GM19468 (cell line): ENCODE results near the gene TNFRSF9.
"Not testable (repeated sequence)": the region's sequence is repeated elsewhere in the genome, so short reads cannot be mapped to it uniquely, and the experiment has no call there.

Source experiments
- ATAC-seq: cut with Tn5 transposase; IDR thresholded peaks from one replicate; pipeline ENCODE4 v1.9.1; 2021; ENCODE audit warnings: mild to moderate bottlenecking, moderate library complexity, moderate number of reproducible peaks; ENCODE audit not compliant: unreplicated experiment; ENCODE audit errors: extremely low read depth

TNFRSF9 gene

GRCh38 chr1:7940745-7941436 is at the start of gene TNFRSF9:
Gene TNFRSF9, minus strand, starts transcription at chr1:7940839. Its CDS starts 845 bp downstream, at chr1:7939994.
- no peak for ATAC-seq

- no peak for ATAC-seq
Measured at GRCh38 chr1:7989762-7990428, 49.3 kb upstream of the TNFRSF9 start.

- ATAC-seq: no peak
Measured at GRCh38 chr1:7988576-7988975, 47.9 kb upstream of the TNFRSF9 start.

GRCh38 chr1:7987528-7987927 is 46.9 kb upstream of the TNFRSF9 start:
- ATAC-seq: no peak

GRCh38 chr1:7985851-7986612 is 45.4 kb upstream of the TNFRSF9 start:
- no peak for ATAC-seq

GRCh38 chr1:7984811-7985210 is 44.2 kb upstream of the TNFRSF9 start:
- no peak for ATAC-seq

GRCh38 chr1:7983086-7983778 is 42.6 kb upstream of the TNFRSF9 start:
- ATAC-seq: no peak

GRCh38 chr1:7980984-7981383 is 40.3 kb upstream of the TNFRSF9 start:
- no peak for ATAC-seq

- no peak for ATAC-seq
Measured at GRCh38 chr1:7975212-7975865, 34.7 kb upstream of the TNFRSF9 start.

GRCh38 chr1:7973086-7973485 is 32.4 kb upstream of the TNFRSF9 start:
- no peak for ATAC-seq

- no peak for ATAC-seq
Measured at GRCh38 chr1:7972285-7972684, 31.6 kb upstream of the TNFRSF9 start.

GRCh38 chr1:7971024-7971423 is 30.4 kb upstream of the TNFRSF9 start:
- ATAC-seq: no peak

GRCh38 chr1:7970246-7970645 is 29.6 kb upstream of the TNFRSF9 start:
- no peak for ATAC-seq

- no peak for ATAC-seq
Measured at GRCh38 chr1:7967651-7968050, 27.0 kb upstream of the TNFRSF9 start.

- ATAC-seq: no peak
Measured at GRCh38 chr1:7967196-7967595, 26.6 kb upstream of the TNFRSF9 start.

- no peak for ATAC-seq
Measured at GRCh38 chr1:7964476-7964875, 23.8 kb upstream of the TNFRSF9 start.

- ATAC-seq: not testable (repeated sequence)
Measured at GRCh38 chr1:7963841-7964240, 23.2 kb upstream of the TNFRSF9 start.

GRCh38 chr1:7963378-7963730 is 22.7 kb upstream of the TNFRSF9 start:
- ATAC-seq: not testable (repeated sequence)

GRCh38 chr1:7962636-7963377 is 22.2 kb upstream of the TNFRSF9 start:
- no peak for ATAC-seq

- ATAC-seq: no peak
Measured at GRCh38 chr1:7962014-7962335, 21.3 kb upstream of the TNFRSF9 start.
